ENCODE data around the gene SPDYE17.
"Not testable (repeated sequence)": the region's sequence is repeated elsewhere in the genome, so short reads cannot be mapped to it uniquely, and the experiment has no call there.

The SPDYE17 gene
- 0 reads per million in 3 experiments for total RNA-seq

DNA sequence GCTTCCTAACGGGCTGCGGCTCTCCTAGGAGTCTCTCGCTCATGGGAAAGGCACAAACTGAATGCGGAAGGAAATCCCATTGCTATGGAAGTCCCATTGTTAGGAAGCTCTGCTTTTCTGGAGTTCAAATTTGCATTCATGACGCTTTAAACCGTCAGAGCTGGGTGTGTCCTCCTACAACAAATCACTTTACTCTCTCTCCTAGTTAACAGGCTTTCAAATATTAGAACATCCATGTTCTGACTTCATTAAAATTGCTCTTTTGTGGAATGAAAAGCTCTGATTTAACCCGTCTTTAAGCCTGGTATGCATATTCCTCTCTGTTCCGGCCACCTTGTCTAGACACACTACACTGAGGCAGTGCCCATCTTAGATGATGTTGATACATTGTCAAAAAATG, at the start of gene SPDYE17:
Gene SPDYE17 (minus strand): TSS at position 101 of the 400 bp plus-strand sequence. CDS start 1,791 bp downstream, outside the sequence.
- DNase-seq: not testable (repeated sequence)

DNA sequence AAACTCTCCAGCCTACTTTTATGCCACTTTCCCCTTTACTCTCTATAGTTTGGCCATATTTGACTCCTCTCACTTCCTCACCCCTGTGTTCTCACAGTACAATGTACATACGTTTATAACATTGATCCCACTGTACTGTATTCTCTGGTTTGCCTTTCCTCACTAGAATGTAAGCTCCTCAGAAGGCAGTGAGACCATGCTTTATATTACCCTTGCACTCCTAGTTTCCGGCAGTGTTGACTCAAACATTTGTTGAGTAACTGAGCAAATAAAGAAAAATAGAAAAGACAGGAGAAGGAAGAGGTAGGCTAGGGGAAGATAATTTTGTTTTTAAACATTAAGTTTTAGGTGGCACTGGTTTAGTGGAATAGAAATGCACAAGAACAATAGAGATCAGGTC, 48.1 kb upstream of the SPDYE17 start:
- not testable (repeated sequence) for DNase-seq

- not testable (repeated sequence) for DNase-seq
These were observed 47.5 kb upstream of the SPDYE17 start for GRCh38 chr7:77079624-77080023.

GRCh38 chr7:77079112-77079511, 47.0 kb upstream of the SPDYE17 start:
- DNase-seq: not testable (repeated sequence)

GRCh38 chr7:77077060-77077459, 44.9 kb upstream of the SPDYE17 start:
- not testable (repeated sequence) for DNase-seq

DNA sequence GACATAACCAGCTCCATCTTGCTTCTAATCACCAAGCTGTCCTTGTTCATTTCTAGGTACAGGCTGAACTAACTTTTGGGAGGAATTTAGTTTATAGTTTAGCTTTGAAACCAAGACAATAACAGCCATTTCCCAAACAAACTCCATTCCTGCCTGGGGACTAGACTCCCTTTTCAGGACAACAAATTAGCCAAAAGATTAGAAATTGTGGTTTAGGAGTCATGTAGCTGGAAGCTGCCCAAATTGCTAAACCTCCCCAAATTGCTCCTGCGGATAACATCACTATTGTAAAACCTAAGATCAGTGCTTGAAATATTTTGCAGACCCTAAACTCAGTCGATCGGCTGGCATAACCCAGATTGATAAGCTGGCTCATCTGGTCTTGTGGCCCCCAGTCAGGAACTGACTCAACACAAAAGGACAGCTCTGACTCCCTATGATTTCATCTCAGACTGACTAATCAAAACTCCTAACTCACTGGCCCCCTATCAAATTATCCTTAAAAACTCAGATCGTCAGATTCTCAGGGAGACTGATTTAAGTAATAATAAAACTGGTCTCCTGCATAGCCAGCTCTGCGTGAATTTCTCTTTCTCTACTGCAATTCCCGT, 42.7 kb upstream of the SPDYE17 start:
- DNase-seq: not testable (repeated sequence)

DNA sequence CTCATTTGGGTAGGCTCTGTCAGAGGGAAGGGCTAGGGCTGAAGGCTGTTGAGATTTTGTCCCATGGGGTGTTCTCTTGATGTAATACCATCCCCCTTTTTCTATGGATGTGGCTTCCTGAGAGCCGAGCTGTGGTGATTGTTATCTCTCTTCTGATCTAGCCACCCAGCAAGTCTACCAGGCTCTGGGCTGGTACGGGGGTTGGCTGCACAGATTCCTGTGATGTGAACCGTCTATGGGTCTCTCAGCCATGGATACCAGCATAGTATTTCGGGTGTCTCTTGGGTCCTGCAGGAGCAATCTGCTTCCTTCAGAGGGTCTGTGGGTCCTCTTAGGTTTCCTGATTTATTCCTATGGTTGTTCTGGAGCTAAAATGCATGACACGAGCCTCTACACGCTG, 38.9 kb upstream of the SPDYE17 start:
- not testable (repeated sequence) for DNase-seq

- not testable (repeated sequence) for DNase-seq
These were observed 33.7 kb upstream of the SPDYE17 start for GRCh38 chr7:77065869-77066268.

DNA sequence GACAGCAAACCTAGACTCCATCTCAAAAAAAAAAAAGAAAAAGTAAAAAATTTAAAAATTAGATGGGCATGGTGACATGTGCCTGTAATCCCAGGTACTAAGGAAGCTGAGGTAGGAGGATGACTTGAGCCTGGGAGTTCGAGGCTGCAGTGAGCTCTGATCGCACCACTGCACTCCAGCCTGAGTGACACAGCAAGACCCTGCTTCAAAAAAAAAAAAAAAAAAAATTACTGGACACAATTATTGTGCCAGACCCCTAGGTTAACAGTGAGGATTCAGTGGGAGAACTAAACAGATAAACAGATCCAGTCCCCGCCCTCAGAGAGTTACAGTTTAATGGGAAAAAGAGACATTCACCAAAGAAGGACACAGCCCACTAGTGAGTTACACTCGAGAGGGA, 31.6 kb upstream of the SPDYE17 start:
- DNase-seq: not testable (repeated sequence)

- not testable (repeated sequence) for DNase-seq
These were observed 30.4 kb upstream of the SPDYE17 start, which contains the start of gene SPDYE18 for GRCh38 chr7:77062557-77062956. SPDYE18 (minus strand) TSS chr7:77062558; CDS start chr7:77060512, 2,046 bp downstream.

DNA sequence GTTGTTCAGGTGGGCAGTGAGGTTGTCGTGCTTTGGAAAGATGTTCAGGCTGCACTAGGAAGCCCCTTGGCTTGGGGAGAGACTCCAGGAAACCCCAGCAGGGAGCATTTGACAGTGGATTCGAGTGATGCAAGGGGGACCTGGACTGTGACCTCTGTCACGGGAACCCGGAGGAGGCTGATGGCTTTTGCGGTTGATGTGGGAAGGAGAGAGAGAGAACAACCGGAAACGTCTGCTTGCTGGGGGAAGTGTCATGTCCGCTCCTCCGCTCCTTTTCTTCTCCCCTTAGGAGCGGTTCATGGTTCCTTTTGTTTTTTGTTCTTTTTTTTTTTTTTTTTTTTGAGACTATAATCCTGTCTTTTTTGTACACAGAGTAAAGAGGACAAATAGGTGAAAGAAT, 5.8 kb downstream of the SPDYE17 start:
- not testable (repeated sequence) for DNase-seq

- DNase-seq: not testable (repeated sequence)
These were observed 22.0 kb downstream of the SPDYE17 start for GRCh38 chr7:77010074-77010680.

GRCh38 chr7:77008000-77008399, 24.2 kb downstream of the SPDYE17 start:
- DNase-seq: not testable (repeated sequence)

GRCh38 chr7:77006127-77007110, 25.7 kb downstream of the SPDYE17 start:
- DNase-seq: not testable (repeated sequence)

DNA sequence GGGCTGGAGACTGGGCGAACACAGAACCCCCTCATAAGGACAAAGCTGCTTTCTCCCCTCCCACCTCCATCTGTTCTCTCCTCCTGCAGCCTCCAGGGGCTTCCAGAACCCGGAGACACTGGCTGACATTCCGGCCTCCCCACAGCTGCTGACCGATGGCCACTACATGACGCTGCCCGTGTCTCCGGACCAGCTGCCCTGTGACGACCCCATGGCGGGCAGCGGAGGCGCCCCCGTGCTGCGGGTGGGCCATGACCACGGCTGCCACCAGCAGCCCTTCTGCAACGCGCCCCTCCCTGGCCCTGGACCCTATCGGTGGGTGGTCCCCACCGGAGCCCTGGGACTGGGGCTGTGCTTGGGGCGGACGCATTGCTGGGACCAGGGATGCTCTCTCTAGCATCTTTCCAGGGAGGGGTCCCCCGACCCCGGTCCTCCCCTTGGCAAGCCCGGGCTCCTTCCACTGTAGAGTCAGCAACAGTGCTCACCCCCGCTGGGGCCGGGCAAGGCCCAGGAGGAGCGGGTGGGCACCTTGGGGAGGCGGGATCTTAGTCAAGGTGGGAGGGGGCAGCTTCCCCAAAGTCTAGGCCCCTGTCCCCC, 26.6 kb downstream of the SPDYE17 start:
- DNase-seq: not testable (repeated sequence)

- DNase-seq: not testable (repeated sequence)
These were observed 28.0 kb downstream of the SPDYE17 start for GRCh38 chr7:77004151-77004550.

DNA sequence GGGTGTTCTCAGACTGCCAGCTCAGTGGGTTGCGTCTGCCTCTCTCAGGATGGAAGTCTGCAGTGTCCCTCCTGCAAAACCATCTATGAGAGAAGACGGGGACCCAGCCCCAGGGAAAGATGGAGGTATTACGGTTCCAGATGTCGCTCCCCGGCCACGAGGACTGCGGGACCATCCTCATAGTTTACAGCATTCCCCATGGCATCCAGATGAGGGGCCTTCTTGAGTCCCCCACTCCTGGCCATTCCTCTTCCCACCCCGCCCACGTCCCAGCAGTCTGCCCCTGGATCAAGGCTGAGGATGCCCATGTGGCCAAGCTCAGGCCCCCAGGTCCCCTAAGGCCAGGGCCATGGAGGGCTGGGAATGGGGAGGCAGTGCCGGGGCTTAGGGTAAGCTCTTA, 28.9 kb downstream of the SPDYE17 start:
- DNase-seq: not testable (repeated sequence)

GRCh38 chr7:77002678-77003233, 29.4 kb downstream of the SPDYE17 start:
- DNase-seq: not testable (repeated sequence)

- DNase-seq: not testable (repeated sequence)
These were observed 30.1 kb downstream of the SPDYE17 start for GRCh38 chr7:77002104-77002503.

GRCh38 chr7:76999474-77000107, 32.6 kb downstream of the SPDYE17 start:
- not testable (repeated sequence) for DNase-seq

DNA sequence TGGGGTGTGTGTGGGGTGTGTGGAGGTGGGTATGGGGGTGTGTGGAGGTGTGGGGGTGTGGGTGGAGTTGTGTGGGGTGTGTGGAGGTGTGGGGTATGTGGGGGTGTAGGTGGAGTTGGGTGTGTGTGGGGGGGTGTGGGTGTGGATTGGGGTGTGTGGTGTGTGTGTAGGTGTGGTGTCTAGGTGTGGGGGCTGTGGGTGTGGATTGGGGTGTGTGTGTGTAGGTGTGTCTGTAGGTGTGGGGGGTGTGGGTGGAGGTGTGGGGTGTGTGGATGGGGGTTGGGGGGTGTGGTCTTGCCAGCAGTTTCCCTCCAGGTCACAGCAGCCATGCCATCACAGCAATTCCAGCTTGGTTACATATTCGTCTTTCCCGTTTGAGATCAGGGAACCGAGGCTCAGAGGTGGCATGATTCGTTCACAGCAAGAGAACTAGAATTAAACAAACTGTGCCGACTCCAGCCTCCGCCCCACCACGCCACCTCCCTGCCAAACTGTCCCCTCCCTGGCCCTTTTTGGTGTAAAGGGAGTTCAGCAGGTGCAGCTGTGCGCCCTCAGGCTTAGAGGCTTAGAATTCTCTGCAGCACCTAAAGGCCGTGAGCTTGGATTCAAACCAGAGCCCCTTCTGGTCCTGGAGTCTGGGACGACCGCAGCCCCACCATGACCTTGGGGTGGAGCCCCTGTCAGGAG, 33.3 kb downstream of the SPDYE17 start:
- DNase-seq: not testable (repeated sequence)
